HG02588 (cell line): ENCODE measurements around the gene CACNA2D3.

ENCODE experiments used
- ATAC-seq: cut with Tn5 transposase; IDR thresholded peaks from one replicate; pipeline ENCODE4 v1.9.1; 2021; ENCODE audit warnings: mild to moderate bottlenecking, moderate library complexity; ENCODE audit not compliant: unreplicated experiment

Gene CACNA2D3

DNA sequence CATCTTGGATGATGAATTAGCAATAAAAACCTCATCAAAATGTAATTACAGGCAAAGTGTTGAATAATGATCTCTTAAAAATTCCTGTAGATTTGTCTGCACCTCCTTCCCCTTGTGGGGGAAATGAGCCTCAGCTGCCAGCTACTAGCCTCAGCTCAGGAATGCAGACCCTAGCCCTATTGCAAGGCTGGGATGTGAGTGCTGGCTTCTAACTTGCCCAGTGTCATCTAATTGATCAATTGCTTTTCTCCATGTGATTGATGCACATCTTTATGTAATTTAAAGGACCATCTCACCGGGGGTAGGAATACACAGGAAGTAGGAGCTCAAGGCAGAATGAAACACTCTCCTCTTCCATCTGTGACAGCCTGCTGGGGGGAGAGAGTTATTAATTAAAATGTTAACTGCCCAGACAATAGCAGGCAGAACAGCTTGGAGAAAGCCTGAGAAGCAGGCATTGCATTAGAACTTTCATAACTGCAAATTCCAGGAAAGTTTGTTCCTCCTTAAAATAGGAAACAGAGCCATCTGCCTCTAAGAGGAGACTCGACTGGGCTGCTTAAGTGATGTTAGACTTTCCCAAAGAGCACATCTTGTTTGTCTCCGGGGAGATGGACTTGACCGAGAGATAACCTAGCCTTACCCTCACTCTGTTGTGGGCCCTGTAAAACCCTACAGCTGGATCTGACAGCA, 735.9 kb downstream of the CACNA2D3 start:
- no peak for ATAC-seq

DNA sequence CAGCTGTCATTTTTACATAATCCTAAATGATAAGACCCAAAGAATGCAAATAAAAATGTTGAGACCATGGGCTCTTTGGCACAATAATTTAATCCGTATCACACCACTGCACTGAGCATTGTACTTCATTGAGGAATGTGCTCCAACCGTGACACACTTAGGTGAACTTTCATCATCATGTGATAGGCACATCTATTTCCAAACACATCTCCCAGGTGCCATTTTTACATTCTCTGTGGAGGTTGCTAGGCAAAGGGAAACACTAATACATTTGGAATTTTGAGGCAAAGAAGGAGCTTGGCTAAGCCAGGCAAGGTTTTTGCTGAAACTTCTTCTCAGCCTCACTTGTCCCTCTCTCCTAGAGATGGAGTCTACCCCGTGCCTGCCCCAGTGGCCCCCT, 736.8 kb downstream of the CACNA2D3 start:
- no peak for ATAC-seq

DNA sequence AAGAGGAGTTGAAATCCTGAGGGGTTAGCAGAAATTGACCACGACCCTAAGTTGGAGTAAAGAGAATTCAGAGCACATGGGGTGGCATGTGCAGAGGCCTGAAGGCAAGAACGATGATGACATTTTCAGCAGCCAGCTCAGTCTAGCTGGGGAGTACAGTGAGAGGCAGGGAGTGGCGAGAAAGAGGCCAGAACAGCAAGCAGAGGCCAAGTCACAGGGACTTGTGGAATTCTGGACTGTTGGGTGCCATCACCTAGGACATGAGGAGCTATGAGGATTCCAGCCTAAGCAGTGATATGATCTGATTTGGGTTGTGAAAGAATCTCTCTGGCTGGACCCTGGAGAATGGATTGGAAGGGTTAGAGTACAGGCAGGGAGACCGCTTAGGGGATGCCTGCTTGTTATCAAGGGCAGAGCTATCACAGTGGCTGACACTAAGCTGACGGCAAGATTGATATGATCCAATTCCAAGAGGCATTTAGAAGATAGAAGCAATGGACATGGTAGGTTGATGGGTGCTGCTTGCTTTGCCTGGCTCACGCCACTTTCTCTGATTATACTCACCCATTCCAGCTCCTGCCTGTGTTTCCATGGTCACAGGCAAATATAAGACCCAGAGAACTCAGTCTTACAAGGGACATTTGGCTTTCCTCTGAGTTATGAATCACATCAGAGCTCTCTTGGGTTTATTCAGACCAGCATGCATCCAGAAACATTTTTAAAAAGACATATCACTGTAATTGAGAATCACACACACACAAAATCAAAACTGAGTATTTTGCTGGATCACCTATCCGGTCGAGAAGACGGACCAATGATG, 739.1 kb downstream of the CACNA2D3 start:
- ATAC-seq, result no peak

DNA sequence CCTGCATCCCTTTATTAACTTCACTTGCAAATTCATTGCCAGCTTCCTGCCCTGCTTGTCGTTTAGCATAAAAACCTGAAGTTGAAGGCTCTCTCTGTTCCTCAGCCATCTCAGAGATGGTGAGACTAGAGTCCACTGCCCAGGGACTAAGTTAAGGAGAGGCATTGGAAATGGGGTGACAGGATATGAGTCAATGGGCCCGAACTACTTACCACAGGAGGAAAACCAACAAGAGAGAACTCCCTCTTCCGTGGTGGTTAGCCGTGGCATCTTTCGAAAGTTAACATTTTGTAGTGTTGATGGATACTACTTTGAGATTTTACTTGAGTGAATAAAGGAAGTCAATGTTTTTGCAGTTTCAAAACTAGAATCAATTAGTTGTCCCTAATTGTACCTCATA, 740.2 kb downstream of the CACNA2D3 start:
- ATAC-seq, result no peak

DNA sequence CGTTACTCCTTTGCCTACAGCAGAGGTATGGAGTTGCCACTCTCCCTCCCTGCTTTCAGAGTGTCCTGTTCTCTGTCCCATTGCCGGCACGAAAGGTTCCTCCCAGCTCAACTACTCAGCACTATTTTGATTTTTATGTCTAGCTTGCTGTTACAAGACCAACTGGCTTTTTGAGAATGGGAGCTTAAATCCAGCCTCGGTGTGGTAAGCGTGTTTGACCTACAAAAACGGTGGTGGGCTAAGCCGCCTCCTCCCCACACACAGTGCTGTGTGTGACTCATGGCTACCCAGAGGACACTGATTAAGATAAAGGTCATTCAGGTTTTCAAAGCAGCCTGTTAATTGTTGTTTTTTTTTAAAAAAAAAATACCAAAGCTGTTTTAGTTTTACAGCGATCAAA, 741.0 kb downstream of the CACNA2D3 start:
- ATAC-seq, result no peak

DNA sequence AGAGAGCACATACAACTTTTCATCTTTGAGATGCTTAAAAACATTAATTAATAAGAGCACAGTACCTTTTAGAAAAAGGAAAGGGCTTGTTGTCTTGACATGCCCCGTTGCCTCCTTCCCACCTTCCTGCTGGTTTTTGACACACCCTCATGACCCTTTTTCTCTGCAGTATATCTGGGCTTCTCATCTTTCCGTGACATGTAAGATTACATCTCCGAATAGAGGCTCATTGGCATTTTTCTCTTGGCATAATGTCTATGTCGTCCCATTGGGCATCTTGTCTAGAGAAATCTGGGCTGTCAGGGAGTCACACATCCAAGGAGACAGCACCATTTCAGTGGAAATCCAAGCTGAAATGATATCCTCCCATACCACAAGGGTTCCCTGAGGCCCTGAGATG, 741.4 kb downstream of the CACNA2D3 start:
- no peak for ATAC-seq

DNA sequence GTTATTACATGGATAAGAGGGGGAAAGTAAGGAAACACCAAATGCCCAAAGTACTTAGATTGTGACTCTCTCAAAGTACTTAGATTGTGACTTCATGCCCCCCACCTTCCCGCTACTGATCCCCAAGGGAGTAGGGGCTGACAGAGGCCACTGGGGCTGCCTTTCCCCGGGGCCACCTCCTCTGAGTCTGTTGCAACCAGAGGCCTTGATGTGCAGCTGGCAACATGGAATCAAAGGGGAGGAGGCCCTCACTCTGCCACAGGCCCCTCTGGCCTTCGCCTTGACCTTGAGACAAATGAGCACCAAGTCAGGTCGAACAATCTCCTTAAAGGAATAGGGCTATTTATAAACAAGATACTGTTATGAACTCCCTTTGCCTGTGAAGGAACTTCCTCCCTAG, 743.0 kb downstream of the CACNA2D3 start:
- ATAC-seq, result no peak

DNA sequence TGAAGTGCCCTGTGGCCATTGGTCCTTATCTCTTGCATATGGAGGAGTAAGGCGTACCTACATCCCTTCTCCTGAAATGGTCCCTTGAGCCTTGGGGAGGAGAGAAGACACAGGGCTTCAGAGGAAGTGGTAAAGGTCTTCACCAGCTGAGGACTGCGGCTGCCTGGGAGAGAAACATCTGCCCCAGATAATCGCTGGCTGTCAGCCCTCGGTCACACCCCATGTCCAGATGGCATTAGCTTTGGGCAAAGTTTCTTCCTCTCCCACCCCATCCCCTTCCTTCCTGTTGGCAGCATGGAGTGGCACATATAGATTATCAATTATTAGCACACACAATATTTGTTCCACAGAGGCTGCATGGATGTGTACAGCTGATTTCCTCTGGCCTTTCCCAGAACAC, 743.9 kb downstream of the CACNA2D3 start:
- ATAC-seq, result no peak

DNA sequence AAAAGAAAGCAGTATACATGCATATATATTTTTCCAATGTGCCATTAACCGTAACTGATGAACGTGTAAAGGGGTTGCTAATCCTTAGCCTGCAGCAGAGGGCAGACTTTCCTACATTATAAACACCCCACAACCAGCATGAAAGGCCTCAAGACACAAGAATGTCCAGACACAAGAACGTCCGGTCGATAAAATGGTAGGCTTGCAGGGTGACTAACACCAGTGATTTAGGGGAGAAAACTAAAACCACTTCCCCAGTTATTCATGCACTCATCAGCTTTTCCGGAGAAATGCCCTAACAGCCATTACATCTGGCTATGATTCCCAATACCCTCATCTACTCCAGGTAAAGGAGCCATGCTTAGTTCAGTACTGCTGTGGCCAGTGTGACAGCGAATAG, 748.1 kb downstream of the CACNA2D3 start:
- no peak for ATAC-seq

DNA sequence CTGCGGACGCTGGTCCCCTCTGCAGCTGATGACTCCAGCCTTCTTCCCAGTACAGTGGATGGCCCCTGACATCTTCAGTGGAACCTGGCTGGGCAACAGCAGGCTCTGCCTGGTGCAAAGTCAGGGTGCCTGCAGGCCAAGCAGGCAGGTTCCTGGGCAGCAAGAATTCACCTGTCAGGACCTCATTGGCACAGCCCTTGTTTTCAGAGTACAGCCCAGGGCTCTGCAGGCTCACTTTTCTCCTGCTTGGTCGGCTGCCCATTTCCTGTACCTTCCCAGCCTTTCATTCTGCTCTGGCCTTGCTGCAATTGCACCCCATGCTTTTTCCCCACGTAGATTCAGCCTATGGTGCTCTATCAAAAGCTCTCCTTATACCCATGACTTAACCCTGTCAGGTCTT, 749.5 kb downstream of the CACNA2D3 start:
- ATAC-seq, result no peak

DNA sequence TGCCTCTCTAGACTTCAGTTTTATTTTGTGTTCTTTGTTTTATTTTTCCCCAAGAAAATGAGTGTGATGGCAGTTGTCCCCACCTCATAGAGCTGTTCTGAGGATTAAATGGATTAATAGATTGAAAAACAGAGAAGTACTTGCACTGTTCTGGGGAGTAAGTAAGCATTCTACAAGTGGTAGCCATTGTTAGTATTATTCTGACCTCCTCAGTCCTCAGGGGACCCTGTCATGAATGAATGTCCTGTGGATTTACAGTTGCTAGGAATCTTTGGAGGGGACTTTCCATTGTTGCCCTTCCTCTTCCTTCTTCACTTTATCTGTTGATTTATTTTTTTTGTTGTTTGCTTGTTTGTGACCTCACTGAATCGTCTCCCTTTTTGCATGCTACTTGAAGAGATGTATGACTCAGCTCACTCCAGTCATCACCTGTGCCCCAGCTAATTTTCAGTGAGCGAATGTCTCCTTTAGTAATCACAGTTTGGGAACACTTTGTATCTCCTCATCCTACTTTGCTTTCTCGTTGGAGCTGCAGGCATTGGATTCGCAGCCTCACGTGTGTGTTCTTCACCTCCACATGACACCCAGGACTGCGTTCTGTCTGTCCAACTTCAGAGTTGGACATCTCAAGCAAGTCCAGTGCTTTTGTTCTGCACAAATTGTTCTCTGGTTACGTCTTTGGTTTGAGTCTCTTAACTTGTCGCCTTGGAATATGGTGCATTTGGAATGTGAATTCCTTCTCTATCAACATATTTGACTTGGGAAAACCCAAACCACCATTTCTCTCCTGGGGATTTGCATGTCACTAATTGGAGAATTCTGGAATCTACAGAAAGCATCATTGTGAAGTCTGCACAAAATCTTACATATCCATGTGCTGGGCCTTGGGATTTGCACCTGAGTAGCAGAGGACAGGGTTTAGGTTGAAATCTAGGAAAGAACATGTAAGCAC, 751.0 kb downstream of the CACNA2D3 start:
- ATAC-seq, result no peak

DNA sequence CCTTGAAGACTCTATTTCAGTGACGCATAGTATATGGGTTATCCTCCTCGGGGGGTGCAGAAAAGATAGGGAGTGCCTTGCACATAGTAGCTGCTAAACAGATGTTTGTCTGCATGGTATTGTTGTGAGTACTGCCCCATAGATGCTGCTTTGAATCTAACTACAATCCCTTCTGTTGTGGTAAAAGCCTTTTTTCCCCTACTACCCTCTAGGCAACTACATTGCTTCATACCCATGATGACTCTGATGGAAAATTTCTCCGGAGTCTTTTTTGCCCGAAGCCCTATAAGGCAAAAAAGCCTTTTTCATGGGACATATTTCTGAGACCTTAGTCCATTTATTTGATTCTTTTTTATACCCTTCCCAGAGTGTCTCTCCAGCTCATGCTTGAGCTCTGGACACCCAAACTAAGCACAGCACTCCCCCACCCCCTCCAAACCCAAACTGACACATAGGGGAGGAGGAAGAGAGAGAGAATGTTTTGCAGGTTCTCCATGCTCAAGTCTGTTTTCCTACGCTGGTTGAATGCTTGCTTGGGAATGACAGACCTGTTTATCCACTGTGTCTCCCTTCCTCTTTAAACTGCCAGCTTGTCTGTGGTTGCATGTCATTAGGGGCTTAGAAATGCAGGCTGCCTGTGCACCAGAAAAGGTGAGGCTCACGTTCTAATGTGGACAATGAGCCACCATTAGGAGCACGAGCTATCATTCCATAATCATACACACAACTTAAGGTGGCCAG, 752.6 kb downstream of the CACNA2D3 start:
- no peak for ATAC-seq

DNA sequence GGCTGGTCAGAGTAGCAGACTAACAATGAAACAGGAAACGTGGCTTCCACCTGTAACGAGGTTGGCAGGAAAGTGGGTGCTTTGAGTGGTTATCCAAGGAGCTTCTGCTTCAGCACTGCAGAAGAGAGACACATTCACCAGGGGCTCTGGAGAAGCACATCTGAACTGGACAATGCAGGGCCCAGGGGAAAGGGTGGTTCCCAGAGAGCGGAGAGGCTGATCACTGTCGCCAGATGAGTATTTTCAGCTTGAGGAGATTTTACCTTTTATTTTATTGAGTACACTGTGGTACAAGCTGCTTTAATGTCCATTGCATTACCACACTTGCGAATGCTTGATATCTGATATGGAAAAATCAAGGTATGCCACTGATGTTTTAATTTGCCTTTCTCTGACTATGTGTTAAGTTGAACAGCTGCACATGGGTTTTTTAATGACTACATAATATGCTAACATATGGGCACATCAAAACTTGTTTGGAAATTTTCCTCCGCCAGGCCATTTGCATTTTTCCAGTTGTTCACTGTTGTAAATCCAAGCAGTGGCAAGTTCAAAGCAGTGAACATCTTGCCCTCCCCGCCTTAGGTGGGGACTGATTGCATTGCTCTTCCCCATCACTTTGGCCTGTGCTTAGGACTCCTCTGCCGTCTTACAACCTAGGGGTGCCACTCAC, 753.4 kb downstream of the CACNA2D3 start:
- ATAC-seq, result no peak

DNA sequence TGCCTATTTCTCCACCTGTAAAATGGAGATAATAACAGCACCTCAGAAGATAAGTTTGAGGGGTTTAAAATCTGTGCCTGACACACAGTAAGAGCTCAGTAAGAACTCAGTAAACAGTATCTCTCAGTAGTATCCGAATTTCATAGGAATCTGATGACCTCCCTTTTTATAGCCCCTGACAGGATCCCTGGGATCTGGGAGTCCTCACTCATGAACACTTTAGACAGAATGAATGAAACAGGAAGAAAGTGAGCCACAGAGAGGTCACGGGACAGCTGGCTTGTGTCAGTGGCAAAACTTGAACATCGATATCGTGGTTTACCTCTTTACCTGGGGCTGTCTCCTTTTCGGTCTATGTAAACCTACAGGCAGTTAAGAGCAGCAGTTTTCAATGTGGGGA, 754.3 kb downstream of the CACNA2D3 start:
- no peak for ATAC-seq

DNA sequence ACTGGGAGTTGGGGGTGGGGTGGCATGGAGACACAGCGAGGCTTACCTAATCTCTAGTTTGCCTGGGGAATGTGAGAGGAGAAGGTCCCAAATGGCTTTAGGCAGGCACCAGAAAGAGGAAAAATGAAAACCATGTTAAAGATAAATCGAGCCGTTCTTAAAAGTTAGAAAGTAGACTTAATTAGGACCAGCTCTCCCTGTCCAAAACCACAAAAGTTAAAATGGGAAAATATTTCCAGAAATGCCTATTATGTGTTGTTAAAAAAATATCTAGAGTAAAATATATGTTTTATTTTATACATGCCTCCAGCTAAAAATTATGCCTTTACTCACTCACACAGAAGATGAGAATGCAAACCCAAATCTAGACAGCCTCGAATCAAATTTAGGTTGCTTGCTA, 755.4 kb downstream of the CACNA2D3 start:
- ATAC-seq, result no peak

DNA sequence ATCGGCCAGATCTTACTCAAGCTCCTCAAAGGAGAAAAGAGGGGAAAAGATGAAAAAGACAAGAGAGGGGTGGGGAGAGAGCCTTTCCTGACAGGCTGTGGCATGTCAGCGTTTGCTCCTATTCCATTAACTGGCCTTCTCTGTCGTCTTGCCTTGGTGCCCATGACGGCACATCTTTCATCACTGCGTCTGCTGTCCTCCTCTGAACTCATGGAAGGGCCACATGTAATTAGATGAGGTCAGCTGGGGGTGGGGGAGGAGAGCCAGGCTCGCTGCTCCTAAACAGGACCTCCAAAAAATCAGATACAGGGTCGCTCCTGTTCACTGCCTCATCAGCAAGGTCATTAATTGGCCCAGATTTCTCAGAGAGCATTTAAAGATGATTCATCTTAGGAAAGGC, 755.8 kb downstream of the CACNA2D3 start:
- ATAC-seq, result no peak

DNA sequence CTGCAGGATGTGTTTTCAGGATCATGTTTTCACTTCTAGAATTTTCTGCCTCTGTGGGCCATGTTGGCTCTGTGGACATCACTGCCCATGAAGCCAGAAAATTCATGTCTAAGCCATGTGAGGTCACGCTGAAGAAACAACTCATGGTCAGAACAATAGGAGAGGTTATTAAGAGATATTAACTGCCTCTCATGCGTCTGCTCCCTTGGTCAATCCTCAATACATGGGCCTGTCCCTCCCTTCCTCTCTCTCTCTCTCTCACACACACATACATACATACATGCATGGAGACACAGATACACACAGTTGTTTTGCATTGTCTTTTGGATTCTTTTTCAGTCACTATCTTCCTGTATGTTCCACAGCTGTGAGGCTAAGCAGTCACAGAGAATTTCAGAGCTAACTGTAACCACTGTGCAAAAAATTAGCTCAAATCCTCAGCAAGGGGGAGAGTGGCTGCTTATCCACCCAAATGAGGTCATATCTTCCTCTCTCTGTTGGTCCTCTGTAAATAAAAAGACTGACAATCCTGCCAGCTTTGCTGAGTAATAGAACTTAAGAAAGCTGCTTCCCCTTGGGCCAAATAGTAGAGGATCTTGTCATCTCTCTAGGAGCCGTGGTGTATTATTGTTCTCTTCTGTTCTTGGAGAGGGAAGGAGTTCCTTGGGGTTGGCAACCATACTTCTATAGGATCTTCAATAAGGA, 759.9 kb downstream of the CACNA2D3 start:
- no peak for ATAC-seq

DNA sequence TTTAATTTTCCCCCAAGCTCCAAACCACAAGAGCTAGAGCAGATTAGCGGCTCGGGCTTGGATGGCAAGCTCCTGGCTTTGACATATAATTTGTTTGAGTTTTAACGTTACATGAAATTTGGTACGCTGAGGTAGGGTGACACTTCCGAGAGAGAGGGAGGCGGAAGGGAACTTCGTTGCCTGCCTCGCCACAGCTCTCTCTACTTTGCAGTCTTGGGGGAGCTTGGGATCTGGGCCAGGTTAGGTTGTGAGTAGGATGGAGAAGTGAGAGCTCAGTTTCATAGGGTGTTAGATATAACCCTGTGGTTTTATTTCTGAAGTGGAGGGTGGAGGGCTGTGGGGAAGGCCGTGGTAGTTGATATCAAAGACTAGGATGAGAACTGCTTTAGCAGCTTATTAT, 765.8 kb downstream of the CACNA2D3 start:
- no peak for ATAC-seq

DNA sequence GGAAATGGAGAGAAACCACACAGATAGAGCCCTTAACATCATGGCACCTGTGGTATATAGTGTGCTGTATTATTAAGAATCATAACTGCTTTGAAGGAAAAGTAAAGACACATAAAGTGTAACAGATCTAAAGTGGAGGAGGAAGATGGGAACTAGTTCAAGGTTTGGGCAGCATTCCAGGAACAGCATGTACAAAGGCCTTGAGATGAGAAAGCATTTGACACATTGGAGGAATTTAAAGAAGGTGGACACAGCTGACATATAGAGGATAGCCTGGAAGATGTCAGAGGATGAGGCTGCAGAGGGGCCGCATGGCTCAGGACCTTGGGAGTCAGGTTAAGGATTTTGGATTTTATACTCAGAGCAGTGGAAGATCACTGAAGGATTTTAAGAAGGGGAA, 766.5 kb downstream of the CACNA2D3 start:
- no peak for ATAC-seq

DNA sequence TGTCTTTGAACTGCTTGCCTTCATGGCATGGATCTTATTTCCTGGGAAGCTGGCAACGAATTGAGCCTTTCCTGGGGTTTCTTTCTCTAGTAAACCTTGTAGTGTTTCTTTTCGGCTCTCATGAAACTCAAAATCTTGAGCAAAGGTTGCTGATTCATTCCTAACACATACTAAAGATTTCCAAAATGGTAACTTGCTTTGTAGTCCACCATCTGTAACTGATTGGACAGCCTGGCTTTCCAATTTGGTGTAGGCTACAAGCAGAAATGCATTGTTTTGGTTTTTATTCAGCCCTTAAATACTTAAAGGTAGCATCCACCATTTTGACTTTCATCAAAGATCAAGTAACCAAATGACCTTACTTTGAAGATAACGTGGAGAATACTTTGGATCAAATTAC, 767.4 kb downstream of the CACNA2D3 start:
- ATAC-seq, result no peak
